ENCODE data around the gene SINHCAF.
A peak's percentile ranks its signal among the peaks of the same experiment; 100 is the strongest.
"Not testable (repeated sequence)": the region's sequence is repeated elsewhere in the genome, so short reads cannot be mapped to it uniquely, and the experiment has no call there.

The SINHCAF gene

GRCh38 chr12:31325877-31326631, at the start of gene SINHCAF:
Gene SINHCAF, minus strand, starts transcription at chr12:31326150. Its CDS starts 27,946 bp downstream, at chr12:31298204.
- peak; percentile 100 for DNase-seq (ENCODE audit: low read depth, low spot score)

GRCh38 chr12:31375422-31375821, 49.5 kb upstream of the SINHCAF start:
- not testable (repeated sequence) for DNase-seq (ENCODE audit: low read depth, low spot score)

- DNase-seq (ENCODE audit: low read depth, low spot score) = no peak
Measured at GRCh38 chr12:31371256-31371620, 45.3 kb upstream of the SINHCAF start.

GRCh38 chr12:31370531-31371255, 44.7 kb upstream of the SINHCAF start:
- DNase-seq (ENCODE audit: low read depth, low spot score) = no peak

- peak; percentile 49 for DNase-seq (ENCODE audit: low read depth, low spot score)
Measured at GRCh38 chr12:31369712-31370521, 44.0 kb upstream of the SINHCAF start.

- no peak for DNase-seq (ENCODE audit: low read depth, low spot score)
Measured at GRCh38 chr12:31368666-31369361, 42.9 kb upstream of the SINHCAF start.

- DNase-seq (ENCODE audit: low read depth, low spot score) = no peak
Measured at GRCh38 chr12:31366104-31366621, 40.2 kb upstream of the SINHCAF start.

GRCh38 chr12:31363831-31364230, 37.9 kb upstream of the SINHCAF start:
- no peak for DNase-seq (ENCODE audit: low read depth, low spot score)

- no peak for DNase-seq (ENCODE audit: low read depth, low spot score)
Measured at GRCh38 chr12:31363416-31363809, 37.5 kb upstream of the SINHCAF start.

GRCh38 chr12:31362759-31363415, 36.9 kb upstream of the SINHCAF start:
- peak; percentile 45 for DNase-seq (ENCODE audit: low read depth, low spot score)

GRCh38 chr12:31362115-31362758, 36.3 kb upstream of the SINHCAF start:
- peak; percentile 76 for DNase-seq (ENCODE audit: low read depth, low spot score)

GRCh38 chr12:31361730-31362114, 35.8 kb upstream of the SINHCAF start:
- no peak for DNase-seq (ENCODE audit: low read depth, low spot score)

GRCh38 chr12:31355747-31356107, 29.8 kb upstream of the SINHCAF start:
- no peak for DNase-seq (ENCODE audit: low read depth, low spot score)

GRCh38 chr12:31353750-31354708, 28.1 kb upstream of the SINHCAF start:
- peak; percentile 15 for DNase-seq (ENCODE audit: low read depth, low spot score)

GRCh38 chr12:31346267-31346666, 20.3 kb upstream of the SINHCAF start:
- no peak for DNase-seq (ENCODE audit: low read depth, low spot score)

- no peak for DNase-seq (ENCODE audit: low read depth, low spot score)
Measured at GRCh38 chr12:31343139-31343538, 17.2 kb upstream of the SINHCAF start.

GRCh38 chr12:31342286-31342685, 16.3 kb upstream of the SINHCAF start:
- no peak for DNase-seq (ENCODE audit: low read depth, low spot score)

- no peak for DNase-seq (ENCODE audit: low read depth, low spot score)
Measured at GRCh38 chr12:31339831-31340622, 14.1 kb upstream of the SINHCAF start.

Measured in astrocyte of the hippocampus (primary cell).